Panc1 (cell line): ENCODE data around the gene DPP9. TPM values are rescaled to one million over a fixed set of nuclear protein-coding genes. Genes with fewer than 3 reads are reported as not detected.

Experiments
- ATAC-seq: fragments of 200-7000 bp; cut with Tn5 transposase; 2 replicates; pipeline ENCODE4 v1.9.1; 2020; ENCODE audit warnings: mild to moderate bottlenecking, moderate library complexity
- BruUV-seq: library from RNA; stranded (reverse); fragments of 400-500 nt; replicated peaks from 2 replicates; lab custom pipeline; 2021; lab: Mats Ljungman, UMichigan
- CTCF ChIA-PET: fragments of 300-600 bp; sonication (Branson Sonifier 250); formaldehyde crosslinking; loops from one replicate; lab custom pipeline; 2022; ENCODE audit warnings: antibody characterized with exemption; lab: Charles Lee
- POLR2A ChIA-PET: fragments of 300-600 bp; sonication (Branson Sonifier 250); formaldehyde crosslinking; loops from one replicate; lab custom pipeline; 2022; ENCODE audit warnings: antibody characterized with exemption; lab: Charles Lee
- DNase-seq: peaks from one replicate; pipeline ENCODE4 v3.0.0-alpha.2; 2010; ENCODE audit warnings: low read depth, low spot score
- H3K27ac ChIP-seq: 2 replicates; pipeline ENCODE4 v1.5.1; 2011; ENCODE audit warnings: mild to moderate bottlenecking, low read length, inconsistent platforms
- H3K27me3 ChIP-seq: fragments of 200-500 bp; sonication (Bioruptor generic); 2 replicates; pipeline ENCODE4 v1.6.0; 2014; ENCODE audit warnings: low read length, inconsistent platforms; ENCODE audit not compliant: control insufficient read depth, insufficient read depth
- H3K36me3 ChIP-seq: fragments of 200-500 bp; sonication (Bioruptor generic); 2 replicates; pipeline ENCODE4 v1.5.1; 2014; ENCODE audit warnings: inconsistent platforms, mild to moderate bottlenecking, low read length, moderate library complexity; ENCODE audit not compliant: control insufficient read depth, insufficient read depth
- H3K4me1 ChIP-seq: 2 replicates; pipeline ENCODE4 v1.5.1; 2011; ENCODE audit warnings: inconsistent platforms, mild to moderate bottlenecking, low read length, moderate library complexity; ENCODE audit not compliant: control insufficient read depth, insufficient read depth
- H3K4me3 ChIP-seq, 2 experiments: 2 replicates each; pipeline ENCODE4 v1.5.1; 2011 to 2012; ENCODE audit warnings: low read depth in 2 of 2, low read length in 2 of 2, mild to moderate bottlenecking in 2 of 2, inconsistent platforms in 1 of 2, moderate library complexity in 1 of 2
- H3K9me3 ChIP-seq: fragments of 200-500 bp; sonication (Bioruptor generic); 2 replicates; pipeline ENCODE4 v1.5.1; 2014; ENCODE audit warnings: low read depth, mild to moderate bottlenecking, inconsistent platforms, low read length, moderate library complexity; ENCODE audit not compliant: control insufficient read depth, insufficient read depth
- CTCF ChIP-seq: fragments of 450-650 bp; IDR thresholded peaks from 2 replicates; pipeline ENCODE4 v1.5.1; 2017; ENCODE audit warnings: mild to moderate bottlenecking
- POLR2AphosphoS5 ChIP-seq: IDR thresholded peaks from 2 replicates; pipeline ENCODE4 v1.6.1; 2012; ENCODE audit warnings: mild to moderate bottlenecking, low read depth, low read length, moderate library complexity
- REST ChIP-seq, 2 experiments: IDR thresholded peaks; 2 replicates each; pipeline ENCODE4 v1.6.1; 2011 to 2012; ENCODE audit warnings: low read depth in 2 of 2, control low read depth in 1 of 2, low read length in 1 of 2, mild to moderate bottlenecking in 1 of 2, moderate library complexity in 1 of 2; ENCODE audit not compliant: insufficient read depth in 1 of 2
- SIN3A ChIP-seq: IDR thresholded peaks from 2 replicates; pipeline ENCODE4 v1.6.1; 2012; ENCODE audit warnings: low read depth, mild to moderate bottlenecking, low read length, moderate library complexity, borderline replicate concordance; ENCODE audit not compliant: insufficient read depth
- TCF7L2 ChIP-seq: IDR thresholded peaks from 2 replicates; pipeline ENCODE4 v1.6.1; 2011; ENCODE audit warnings: mild to moderate bottlenecking, low read depth, low read length, inconsistent platforms
- in situ Hi-C: cut with HindIII; loops from 2 replicates; pipeline ENCODE4 v1.10.0; 2016; ENCODE audit warnings: low sequenced_read_pairs, low pct_unique_long_range_greater_than_20kb
- intact Hi-C: fragments of 100-400 bp; cut with micrococcal nuclease; formaldehyde crosslinking; loops from one replicate; pipeline ENCODE4 v1.10.0; 2022; ENCODE audit not compliant: unreplicated experiment
- total RNA-seq: library from RNA; stranded (reverse); gene quantifications from one replicate; pipeline ENCODE4 v1.2.1, GENCODE V29; 2021; ENCODE audit not compliant: unreplicated experiment

DPP9 gene
- total RNA-seq, 1 experiment from 2014 or later = 108 TPM

- in situ Hi-C loops = no loop called here
- Histone ChIP-seq H3K4me3 (no peak overlapping the region), H3K4me1 (peaks cover 7% of the 10 kb centered on the region), H3K27me3 (no peaks in the 10 kb centered on the region), H3K36me3 (no peaks in the 10 kb centered on the region; the same call in 1 of the 2 replicates), H3K9me3 (no peaks in the 10 kb centered on the region), H3K27ac (no peak overlapping the region)
- ChIA-PET POLR2A (interaction anchor here (0.8 kb wide), 1 partner anchor 50 kb away, joined by 3 read pairs; no protein-coding TSS in a partner anchor), CTCF (no interaction called here)
- intact Hi-C loops = no loop called here
- DNase-seq (no peak), ATAC-seq (no peak)
- TF ChIP-seq TCF7L2 (no peak), SIN3A (no peak), POLR2AphosphoS5 (no peak), REST (IDR thresholded peaks at IDR 0.05; ENCODE audit: insufficient read depth in 1 of 2, low read depth in 2 of 2, low read length in 1 of 2) (no peak), CTCF (no peak)
- no TSS peak for BruUV-seq
Measured at GRCh38 chr19:4671185-4671851, 52.3 kb downstream of the DPP9 start.

- in situ Hi-C loops = no loop called here
Measured at GRCh38 chr19:4669723-4670480, 53.7 kb downstream of the DPP9 start, which contains the start of gene MYDGF. TSS of gene MYDGF (minus strand) at chr19:4670342. CDS start at chr19:4670334, 8 bp downstream.

More at GRCh38 chr19:4669723-4670480, 53.7 kb downstream of the DPP9 start, which contains the start of gene MYDGF:
- Histone ChIP-seq H3K27me3 (no peaks in the 10 kb centered on the region), H3K9me3 (no peaks in the 10 kb centered on the region), H3K4me1 (peaks cover 7% of the 10 kb centered on the region), H3K27ac (peak within 1 kb of the TSS; percentile 63; the same call in 1 of the 2 replicates), H3K4me3 (peak within 1 kb of the TSS; percentile 74 to 75), H3K36me3 (no peaks in the 10 kb centered on the region; the same call in 1 of the 2 replicates)
- DNase-seq = no peak
- peak; percentile 96 for ATAC-seq
- intact Hi-C loops = no loop called here
- POLR2A ChIA-PET = no interaction called here
- TF ChIP-seq TCF7L2 = no peak
- no peak for TF ChIP-seq REST (IDR thresholded peaks at IDR 0.05; ENCODE audit: insufficient read depth in 1 of 2, low read depth in 2 of 2, low read length in 1 of 2)
- TF ChIP-seq CTCF = no peak
- 0 out of 2 replicates have a peak, but pooled peaks have one; percentile 72 for TF ChIP-seq SIN3A
- peak; percentile 49; the same call in 1 of the 2 replicates for TF ChIP-seq POLR2AphosphoS5
- CTCF ChIA-PET = no interaction called here
- no TSS peak for BruUV-seq
